ENCODE results near the gene SORCS2.
A peak's percentile ranks its signal among the peaks of the same experiment; 100 is the strongest.

The SORCS2 gene

DNA sequence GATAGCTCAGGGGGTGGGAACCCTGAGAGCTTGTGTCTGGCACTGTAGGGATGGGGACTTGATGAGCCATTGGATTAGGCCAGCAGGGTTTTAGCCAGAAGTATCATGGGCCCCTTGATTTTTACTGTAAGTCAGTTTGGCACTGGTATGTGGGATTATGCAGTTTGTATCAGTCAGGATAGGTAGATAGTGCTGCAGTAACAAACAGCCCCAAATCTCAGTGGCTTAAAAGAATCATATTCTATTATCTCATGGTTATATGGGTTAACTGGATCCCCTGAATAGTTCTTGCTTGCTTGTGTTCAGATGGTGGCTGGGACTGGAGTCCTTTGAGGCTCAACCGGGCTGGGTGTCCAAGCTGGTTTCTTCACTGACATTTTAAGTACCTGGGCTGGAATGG is 56.5 kb downstream of the SORCS2 start:
- DNase-seq = no peak

DNA sequence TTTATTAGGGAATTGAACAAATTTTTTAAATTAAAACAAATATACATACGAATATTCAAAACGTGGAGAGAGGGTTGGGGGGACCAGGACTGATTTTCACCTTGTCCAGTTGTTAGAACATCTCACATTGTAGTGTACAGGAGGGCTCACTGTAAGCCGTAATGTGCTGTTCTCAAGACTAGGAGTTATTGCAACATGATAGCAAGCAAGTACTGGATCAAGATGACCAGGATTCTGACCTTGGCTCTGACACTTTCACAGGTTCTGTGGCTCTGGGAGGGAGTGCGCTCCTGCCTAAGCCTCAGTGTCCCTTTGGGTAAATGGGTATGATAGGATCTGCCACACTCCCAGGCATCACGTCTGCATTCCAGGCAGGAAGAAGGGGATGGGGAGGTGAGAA is 59.0 kb downstream of the SORCS2 start:
- DNase-seq = no peak

DNA sequence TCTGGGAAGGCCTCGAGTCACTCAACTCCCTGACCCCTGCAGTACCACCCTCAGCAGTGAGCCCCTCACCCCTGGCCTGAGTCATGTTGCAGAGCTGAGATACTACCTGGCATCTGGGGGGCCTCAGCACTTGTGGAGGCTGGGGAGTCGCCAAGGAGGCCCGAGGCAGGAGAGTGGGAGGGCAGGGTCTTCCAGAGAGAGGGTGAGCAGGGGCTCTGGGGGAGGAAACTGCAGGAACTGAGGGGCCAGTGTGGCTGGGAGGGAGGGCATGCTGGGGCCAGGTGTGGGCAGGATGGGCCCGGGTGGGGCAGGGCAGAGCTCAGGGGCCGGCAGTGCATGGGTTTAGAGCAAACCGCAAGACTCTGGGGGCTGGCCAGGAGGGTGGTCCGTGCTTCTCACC is 59.7 kb downstream of the SORCS2 start:
- no peak for DNase-seq

DNA sequence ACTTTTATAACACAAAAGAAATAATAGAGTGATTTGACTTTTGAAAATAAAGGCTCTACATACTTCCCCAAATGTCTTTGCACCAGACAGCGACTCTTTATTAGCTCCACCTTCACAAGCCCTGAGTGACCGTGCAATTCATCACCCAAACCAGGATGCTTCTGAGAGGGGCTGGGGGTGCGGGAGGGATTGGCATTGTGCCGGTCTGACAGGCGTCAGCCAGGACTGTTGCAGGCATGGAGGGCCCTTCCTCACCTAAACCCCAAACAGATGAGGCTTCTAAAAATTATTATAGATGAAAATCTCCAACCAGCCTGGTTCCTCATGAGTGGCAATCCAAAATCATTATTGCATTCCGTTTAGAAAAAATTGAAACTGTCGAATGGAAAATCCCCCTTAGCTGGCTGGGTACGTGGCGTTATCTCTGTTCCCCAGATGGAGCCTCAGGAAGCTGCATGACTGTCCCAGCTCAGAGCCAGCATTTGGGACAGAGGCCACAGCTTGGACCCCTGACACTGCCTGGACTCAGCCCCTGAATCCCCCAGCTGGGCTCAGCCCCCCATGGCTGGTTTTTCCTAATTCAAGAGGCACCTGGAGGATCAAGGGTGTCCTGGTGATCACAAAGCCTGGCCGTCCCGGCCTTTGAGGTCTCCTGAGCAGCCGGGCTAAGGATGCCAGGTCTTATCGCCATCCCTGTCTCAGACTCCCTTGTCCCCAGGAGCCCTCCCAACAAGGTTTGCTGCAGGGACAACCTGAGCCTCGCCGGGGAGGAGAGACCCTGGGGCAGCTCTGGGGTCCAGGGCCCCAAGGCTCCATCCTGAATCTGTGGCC is 60.4 kb downstream of the SORCS2 start:
- DNase-seq = no peak

DNA sequence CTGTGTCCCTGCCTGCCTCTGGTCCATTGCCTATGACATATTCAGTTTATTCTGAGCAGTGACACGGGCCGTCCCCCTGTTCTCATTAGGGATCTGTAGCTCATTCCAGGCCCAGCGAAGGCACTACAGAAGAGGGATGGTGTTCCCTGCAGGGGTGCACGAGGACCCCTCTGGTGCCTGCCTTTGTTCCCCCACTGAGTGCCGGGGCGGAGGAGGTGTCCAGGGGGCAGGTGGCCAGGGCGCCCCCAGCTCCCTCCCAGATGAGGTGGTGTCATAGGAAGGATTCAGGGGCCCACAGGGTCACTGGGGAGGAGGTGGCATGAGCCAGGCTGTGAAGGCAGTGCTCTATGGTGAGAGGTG is 61.0 kb downstream of the SORCS2 start:
- DNase-seq = no peak

DNA sequence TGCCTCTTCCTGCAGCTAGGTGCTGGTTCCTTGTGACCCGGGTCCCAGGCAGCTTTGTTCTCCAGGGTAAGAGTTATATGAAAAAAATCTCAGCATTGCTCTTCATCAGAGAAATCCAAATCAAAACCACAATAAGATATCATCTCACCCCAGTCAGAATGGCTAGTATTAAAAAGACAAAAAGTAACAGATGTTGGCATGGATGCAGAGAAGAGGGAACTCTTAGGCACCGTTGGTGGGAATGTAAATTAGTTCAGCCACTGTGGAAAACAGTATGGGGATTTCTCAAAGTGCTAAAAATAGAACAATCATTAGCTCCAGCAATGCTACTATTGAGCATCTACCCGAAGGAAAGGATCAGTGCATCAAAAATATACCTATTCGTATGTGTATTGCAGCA is 61.5 kb downstream of the SORCS2 start:
- DNase-seq = no peak

DNA sequence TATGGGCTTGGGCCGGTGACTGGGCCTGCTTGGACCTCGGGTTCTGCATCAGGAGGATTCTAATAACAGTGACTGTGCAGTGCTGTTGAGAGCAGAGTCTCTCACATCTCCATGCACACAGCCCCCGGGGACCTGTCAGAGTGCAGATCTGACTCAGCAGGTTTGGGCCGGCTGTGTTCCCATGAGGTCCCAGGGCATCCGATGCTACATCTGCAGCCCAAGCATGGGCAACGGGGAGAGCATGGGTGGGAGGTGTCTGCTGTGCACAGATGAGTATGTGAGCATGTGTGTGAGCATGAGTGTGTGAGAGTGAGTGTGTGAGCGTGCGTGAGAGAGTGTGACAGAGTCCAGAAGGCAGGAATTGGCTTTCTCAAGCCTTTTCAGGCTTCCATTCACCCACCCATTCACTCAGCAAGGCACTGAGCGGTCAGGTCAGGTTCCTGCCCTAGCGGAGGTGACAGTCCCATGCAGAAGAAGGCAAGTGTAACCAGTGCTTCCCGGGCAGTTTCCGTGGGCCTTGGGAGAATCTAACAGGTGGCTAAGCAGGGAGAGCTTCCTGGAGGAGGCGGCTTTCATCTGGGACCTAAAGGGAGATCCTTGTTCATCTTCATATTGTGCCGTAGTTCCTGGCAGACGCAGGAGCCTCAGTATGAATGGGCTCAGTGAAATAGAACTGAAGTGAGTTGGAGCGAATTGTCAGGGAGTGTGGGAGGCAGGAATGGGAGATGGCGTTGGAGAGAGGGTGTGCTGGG is 62.6 kb downstream of the SORCS2 start:
- peak; percentile 72 for DNase-seq

DNA sequence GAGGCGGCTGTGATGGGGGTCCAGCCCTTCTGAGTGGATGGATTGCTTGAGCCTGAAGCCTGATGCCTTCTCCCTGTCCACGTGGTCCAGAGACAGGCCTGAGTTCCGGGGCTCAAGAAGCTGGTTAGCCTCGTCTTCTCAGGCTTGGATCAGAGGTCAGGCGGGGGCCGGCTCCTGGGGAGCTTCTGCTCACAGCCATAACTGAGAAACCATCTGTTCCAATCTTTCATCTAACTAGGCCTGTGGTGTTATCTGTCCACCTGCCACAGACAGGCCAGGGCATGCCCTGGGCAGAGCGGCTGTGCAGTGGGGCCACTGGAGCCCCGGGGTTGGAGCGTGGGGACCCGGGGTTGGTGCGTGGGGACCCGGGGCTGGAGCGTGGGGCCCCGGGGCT is 63.1 kb downstream of the SORCS2 start:
- no peak for DNase-seq

DNA sequence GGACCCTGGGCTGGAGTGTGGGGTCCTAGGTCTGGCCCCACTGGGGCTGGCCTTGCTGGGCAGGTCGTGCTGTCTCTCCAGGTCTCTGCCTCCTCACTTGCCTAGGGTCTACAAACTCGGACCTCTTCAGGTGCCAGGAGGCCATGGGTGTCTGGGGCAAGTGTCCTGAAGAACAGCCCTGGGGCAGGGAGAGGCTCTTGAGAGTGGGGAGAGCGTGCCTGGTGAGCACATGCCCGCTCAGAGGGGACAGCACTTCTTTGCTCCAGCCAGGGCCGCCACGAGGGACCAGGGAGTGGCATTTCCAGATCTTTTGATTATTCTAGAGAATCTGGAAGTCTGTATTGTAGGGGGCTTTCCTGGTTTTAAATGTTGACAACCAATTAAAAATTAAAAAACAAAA is 63.7 kb downstream of the SORCS2 start:
- DNase-seq = no peak

DNA sequence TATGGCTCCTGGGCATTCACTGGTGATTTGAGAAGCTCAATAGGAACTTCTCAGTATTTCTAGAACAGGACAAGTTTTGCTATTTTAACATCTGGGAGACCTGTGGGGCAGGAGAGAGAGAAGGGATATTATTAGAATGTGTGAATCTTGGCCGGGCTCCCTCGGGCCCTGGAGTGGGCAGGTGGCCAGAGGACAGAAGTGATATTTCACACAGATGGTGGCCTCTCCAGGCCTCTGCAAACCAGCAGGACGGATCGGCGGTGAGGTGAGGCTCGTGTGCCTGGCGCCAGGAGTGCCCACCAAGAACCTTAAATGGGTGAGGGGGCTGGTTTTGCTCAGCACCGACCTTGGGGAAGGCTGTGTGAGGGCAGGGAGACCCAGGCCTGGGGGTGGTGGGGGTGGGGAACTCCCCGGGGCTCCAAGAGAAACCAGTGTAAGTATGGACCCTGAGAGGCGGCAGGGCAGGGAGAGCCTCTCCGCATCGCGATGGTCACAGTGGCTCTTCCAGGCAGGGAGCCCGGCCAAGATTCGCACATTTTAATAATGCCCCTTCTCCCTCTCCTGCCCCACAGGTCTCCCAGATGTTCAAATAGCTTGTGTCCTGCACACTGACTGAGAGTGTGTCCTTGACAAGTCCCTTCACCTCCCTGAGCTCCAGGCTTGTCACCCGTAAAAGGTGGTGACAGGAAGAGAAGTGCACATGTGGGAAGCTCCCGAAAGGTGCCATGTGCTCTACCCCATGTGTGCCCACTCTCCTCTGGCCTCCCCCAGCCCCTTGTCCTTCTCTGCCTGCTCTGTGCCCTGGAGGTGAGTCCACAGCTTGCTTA is 64.9 kb downstream of the SORCS2 start:
- DNase-seq = peak; percentile 39

DNA sequence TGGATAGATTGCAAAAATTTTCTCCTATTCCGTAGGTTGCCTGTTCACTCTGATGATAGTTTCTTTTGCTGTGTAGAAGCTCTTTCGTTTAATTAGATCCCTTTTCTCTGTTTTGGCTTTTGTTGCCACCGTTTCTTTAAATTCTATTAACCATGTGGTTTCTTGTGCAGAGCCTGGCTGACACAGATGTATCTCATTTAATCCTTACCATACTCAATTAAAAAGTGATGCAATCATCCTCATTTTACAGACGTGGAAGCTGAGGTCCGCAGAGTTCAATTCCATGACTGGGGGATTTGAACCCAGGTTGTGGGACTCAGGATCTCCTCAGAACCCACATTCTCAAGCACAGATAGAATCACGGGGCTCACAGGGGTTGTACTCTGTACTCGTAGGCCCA is 66.7 kb downstream of the SORCS2 start:
- no peak for DNase-seq

DNA sequence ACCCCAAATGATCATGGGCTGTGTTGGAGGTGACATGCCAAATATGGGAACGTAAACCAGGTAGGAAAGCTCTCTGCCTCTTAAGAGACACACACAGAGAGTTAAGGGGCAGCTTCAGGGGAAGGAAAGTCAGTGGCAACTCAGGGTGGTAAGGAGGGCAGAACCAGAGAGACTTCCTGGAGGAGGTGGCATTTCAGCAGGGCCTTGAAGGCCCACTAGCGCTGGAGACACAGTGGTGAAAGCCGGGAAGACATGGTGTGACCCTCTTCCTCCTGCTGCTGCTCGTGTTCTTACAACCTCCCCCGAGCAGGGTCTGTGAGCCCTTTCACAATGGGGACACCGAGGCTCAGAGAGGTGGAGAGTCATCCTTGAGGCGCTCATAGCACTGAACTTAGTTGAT is 68.2 kb downstream of the SORCS2 start:
- no peak for DNase-seq

DNA sequence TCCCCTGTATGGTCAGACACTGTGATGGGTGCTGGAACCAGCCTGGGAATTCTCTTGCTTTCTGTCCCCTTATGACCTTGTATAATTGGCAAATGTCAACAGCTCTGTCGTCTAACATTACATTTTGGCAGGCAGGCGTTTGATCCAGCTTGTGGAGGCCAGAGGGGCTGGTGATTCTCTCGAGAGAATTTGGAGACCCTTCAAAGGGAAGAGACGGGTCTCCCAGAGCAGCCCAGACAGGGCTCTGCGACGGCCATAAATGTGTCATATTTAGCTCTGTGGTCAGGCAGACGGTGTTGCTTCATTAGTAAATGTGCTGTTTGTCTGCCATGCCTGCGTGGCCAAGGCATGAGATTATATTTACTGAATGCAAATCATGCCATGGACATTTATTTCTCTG is 68.7 kb downstream of the SORCS2 start:
- peak; percentile 29 for DNase-seq

DNA sequence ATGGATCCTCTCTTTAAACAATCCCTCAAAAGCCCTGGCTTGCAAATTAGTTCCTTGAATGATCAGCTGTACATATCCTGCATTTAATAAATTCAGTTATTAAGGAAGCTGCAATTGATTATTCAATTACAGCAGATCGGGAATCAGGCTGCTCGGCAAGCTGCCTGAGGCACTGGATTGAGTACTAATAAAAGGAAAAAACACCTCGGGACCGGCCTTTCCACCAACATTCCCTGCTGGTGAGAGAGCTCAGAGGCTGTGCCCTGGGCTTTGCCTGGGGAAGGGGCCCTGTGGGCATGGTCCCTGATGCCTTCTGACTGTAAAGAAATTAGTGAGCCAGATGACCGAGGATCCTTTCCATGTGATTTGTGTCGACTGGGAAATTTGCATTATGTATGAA is 69.2 kb downstream of the SORCS2 start:
- DNase-seq = no peak

DNA sequence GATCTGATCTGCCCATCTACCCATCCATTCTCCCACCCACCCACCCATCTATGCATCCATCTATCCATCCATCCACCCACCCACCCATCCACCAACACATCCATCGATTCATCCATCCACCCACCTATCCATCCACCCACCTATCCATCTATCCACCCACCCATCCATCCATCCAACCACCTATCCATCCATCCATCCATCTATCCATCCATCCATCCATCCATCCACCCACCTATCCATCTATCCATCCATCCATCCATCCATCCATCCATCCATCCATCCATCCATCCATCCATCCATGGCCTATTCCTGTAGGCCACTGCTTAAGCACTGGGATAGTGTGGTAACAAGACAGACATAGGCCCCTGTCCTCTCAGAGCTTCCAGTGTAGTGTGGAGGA is 69.8 kb downstream of the SORCS2 start:
- no peak for DNase-seq

DNA sequence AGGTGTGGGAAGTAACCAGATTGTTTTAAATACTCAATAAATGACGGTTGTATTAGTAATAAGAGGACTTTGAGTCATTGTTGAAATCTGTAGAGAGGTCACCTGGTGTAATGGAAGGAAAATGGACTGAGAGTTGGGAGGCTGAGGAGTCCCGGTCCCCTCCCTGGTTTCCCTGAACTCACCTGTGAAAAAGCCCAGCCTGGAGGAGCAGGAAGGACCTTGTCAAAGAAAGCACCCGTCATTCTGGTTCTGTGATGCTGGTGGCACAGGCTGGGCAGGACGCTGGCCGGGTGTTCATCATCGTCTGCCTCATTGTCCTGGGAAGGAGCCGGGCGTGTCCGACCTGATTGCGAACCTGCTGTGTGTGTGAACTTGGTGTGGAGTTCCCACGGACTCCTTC is 70.8 kb downstream of the SORCS2 start:
- DNase-seq = no peak

DNA sequence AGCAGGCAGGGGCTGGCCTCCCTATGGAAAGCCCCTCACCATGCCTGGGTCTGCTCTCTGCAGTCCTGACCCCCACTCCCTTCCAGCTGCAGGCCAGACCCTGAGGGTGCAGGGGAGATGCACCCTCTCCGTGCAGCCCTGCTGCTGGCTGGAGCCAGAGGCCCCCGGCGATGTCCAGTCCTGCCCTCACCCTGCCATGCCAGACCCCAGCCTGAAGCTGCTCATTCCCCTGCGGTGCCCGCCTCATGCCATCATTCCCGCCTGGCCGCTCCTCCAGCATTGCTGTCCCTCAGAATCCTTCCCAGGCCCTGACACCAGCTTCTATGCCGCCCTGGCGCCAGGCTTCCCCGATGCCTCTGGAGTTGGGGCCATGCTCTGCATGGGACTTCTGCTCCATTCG is 72.4 kb downstream of the SORCS2 start:
- no peak for DNase-seq

DNA sequence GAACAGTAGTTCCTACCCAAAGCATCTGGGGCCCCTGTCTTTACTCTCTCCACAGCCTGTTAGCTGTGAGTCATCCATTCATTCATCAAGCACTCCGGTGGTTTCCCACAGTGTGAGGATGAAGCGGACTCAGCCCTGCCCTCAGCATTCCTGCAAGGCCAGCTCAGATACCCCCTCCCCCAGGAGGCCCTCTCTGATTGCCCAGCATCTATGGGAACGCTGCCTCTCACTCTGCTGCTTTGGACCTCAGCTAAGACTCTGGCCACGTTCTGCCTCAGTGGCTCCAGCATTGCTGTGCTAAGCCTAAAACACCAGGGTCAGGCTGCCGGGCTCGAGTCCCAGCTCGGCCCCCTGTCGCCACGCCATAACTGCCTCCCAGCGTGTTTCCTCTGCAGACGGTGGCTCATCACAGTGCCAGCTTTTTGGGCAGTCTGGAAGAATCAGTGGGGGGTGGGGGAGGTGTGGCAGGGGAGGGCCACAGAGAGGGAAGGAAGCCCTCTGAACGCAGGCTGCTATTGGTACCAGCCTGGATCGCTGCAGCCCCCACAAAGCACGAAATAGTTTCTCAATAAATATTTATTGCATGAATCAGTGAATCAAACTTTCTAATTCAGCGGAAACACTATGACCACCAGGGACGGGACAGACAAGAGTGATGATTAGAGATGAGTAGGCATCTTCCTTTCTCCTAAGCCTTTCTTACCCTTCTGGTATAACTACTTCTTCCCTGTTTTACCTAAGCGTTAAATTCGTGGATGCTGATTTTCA is 74.4 kb downstream of the SORCS2 start:
- DNase-seq = peak; percentile 96

DNA sequence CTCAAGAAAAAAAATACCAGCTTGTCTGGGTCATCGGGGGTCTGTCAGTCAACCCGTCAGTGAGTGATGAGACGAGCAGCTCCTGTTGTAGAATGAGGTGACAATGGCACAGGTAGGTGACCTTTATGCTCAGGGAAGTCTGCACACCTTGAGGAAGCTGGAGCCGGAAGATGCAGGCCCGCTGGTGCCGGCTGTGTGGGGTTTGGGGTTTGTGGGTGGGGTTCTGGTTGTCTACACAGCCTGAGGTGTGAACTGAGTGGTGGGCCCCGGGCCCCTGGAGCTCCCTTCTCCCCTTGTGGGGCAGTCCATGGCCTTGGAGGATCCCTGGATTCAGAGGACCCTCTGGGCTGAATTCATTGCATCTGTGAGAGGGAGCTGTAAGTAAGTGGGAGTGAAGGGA is 75.5 kb downstream of the SORCS2 start:
- no peak for DNase-seq

DNA sequence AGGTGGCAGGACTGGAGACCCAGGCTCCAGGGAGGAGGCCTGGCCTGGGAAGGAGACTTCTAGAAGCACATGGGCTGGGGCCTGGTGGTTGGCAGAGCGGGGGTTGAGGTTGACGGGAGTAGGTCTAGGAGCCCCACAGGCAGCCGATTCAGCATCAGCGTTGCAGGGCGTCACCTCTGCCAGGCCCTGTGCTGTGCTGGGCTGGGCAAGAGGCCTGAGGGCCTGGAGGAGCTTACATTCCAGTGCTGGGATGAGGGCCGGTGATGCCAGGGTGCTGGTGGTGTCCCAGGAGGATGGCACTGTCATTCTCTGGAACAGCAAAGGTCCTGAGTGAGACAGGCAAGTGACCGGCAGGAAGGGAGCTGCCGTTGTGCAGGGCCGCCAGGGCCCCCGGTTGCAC is 76.6 kb downstream of the SORCS2 start:
- DNase-seq = no peak

DNA sequence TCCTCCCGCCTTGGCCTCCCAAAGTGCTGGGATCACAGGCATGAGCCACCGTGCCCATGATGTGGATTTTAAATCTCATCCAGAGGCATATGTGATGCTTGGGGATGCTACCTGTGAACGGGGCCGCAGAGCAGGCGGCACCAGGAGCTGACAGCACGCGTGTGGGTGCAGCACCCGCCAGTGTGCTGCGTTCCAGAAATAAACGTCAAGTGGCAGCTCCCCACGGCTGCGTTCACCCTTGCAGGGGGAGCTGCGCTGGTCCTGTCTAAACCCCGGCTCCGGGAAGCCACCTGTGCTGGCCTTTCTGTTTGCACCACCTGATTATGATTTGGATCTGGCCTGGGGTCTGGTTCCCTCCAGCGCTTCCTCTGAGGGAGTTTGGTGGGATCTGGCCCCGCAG is 77.8 kb downstream of the SORCS2 start:
- no peak for DNase-seq

DNA sequence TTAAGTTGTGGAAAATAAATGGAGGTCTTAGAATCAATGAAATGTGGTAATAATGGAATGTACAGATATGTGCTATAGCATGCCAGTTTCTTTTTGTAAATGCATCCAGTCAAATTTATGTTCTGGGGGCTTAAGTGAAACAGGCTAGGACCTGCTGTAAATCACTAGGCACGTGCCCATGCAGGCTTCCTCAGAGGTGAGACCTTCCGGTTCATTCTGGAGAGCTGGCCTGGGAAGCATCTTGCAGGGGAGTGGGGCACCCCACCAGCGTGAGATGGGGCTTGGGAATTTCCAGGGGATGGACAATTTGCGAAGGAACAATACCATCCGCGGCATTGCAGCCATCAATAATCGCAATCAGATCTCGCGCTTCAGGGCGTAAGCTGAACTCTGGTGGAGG is 80.1 kb downstream of the SORCS2 start:
- DNase-seq = no peak
